GM12891 (cell line): ENCODE data around the gene TMX1.
A peak's percentile ranks its signal among the peaks of the same experiment; 100 is the strongest.

Experiments used
- PAX5 ChIP-seq: IDR thresholded peaks from 2 replicates; pipeline ENCODE4 v1.6.1; 2011; ENCODE audit warnings: low read length, moderate library complexity, mild to moderate bottlenecking; ENCODE audit not compliant: insufficient read depth, severe bottlenecking
- POLR2A ChIP-seq: IDR thresholded peaks from 2 replicates; pipeline ENCODE4 v1.6.1; 2011; ENCODE audit warnings: low read depth, low read length, control low read depth
- POLR2AphosphoS5 ChIP-seq: IDR thresholded peaks from 2 replicates; pipeline ENCODE4 v1.6.1; 2011; ENCODE audit warnings: low read depth, low read length, control low read depth
- POU2F2 ChIP-seq: IDR thresholded peaks from 2 replicates; pipeline ENCODE4 v1.6.1; 2011; ENCODE audit warnings: low read depth, mild to moderate bottlenecking, control low read depth, low read length, moderate library complexity
- SPI1 ChIP-seq: IDR thresholded peaks from 2 replicates; pipeline ENCODE4 v1.6.1; 2011; ENCODE audit warnings: low read depth, low read length, control low read depth
- TAF1 ChIP-seq: IDR thresholded peaks from 2 replicates; pipeline ENCODE4 v1.6.1; 2011; ENCODE audit warnings: low read depth, low read length, control low read depth

GRCh38 chr14:51294951-51295525 is 55.0 kb downstream of the TMX1 start:
- no peak for TF ChIP-seq POLR2A
- no peak for TF ChIP-seq POLR2AphosphoS5
- no peak for TF ChIP-seq TAF1
- no peak for TF ChIP-seq POU2F2
- no peak for TF ChIP-seq PAX5
- TF ChIP-seq SPI1, result peak; percentile 79
